WTC11 (cell line): ENCODE results near the gene ZDHHC8. TPM values are rescaled to one million over a fixed set of nuclear protein-coding genes. Genes with fewer than 3 reads are reported as not detected.

Experiments
- ATAC-seq: fragments of 200-7000 bp; cut with Tn5 transposase; 2 replicates; pipeline ENCODE4 v1.10.0; 2021; ENCODE audit warnings: mild to moderate bottlenecking, moderate library complexity
- CTCF ChIA-PET: fragments of 300-600 bp; sonication (Branson Sonifier 250); formaldehyde crosslinking; loops from one replicate; lab custom pipeline; 2021; ENCODE audit warnings: antibody characterized with exemption; lab: Charles Lee
- POLR2A ChIA-PET: fragments of 350-600 bp; sonication (Branson Sonifier 250); formaldehyde crosslinking; loops from one replicate; lab custom pipeline; 2021; ENCODE audit warnings: antibody characterized with exemption; lab: Charles Lee
- DNase-seq: peaks from one replicate; pipeline ENCODE4 v3.0.0; 2021; ENCODE audit warnings: low spot score
- H3K27ac Mint-ChIP-seq: 2 replicates; pipeline ENCODE4 v1.8.0; 2021; ENCODE audit warnings: mixed read lengths
- H3K27me3 Mint-ChIP-seq: 2 replicates; pipeline ENCODE4 v1.8.0; 2021; ENCODE audit warnings: low read depth, mild to moderate bottlenecking, moderate library complexity, mixed read lengths
- H3K36me3 Mint-ChIP-seq: 2 replicates; pipeline ENCODE4 v1.8.0; 2021; ENCODE audit warnings: mixed read lengths
- H3K4me1 Mint-ChIP-seq: 2 replicates; pipeline ENCODE4 v1.8.0; 2022; ENCODE audit warnings: mixed read lengths
- H3K4me3 Mint-ChIP-seq: 2 replicates; pipeline ENCODE4 v1.8.0; 2021; ENCODE audit warnings: mild to moderate bottlenecking, moderate library complexity, mixed read lengths
- H3K9me3 Mint-ChIP-seq: 2 replicates; pipeline ENCODE4 v1.8.0; 2021; ENCODE audit warnings: mixed read lengths
- ATF3 ChIP-seq: sonication (generic); formaldehyde crosslinking; conservative IDR thresholded peaks from 2 replicates; pipeline ENCODE4 v1.8.1; 2022; ENCODE audit warnings: mild to moderate bottlenecking, missing genetic modification reagents
- ATF6 ChIP-seq: sonication (generic); formaldehyde crosslinking; IDR thresholded peaks from 2 replicates; pipeline ENCODE4 v1.8.1; 2023; ENCODE audit warnings: mild to moderate bottlenecking, missing genetic modification reagents
- ELF4 ChIP-seq: sonication (generic); formaldehyde crosslinking; IDR thresholded peaks from 2 replicates; pipeline ENCODE4 v1.8.1; 2022; ENCODE audit warnings: low read depth, mild to moderate bottlenecking, moderate library complexity, missing genetic modification reagents
- FOXP4 ChIP-seq: sonication (generic); formaldehyde crosslinking; IDR thresholded peaks from 2 replicates; pipeline ENCODE4 v1.8.0; 2022; ENCODE audit warnings: mild to moderate bottlenecking, missing genetic modification reagents
- JUN ChIP-seq: sonication (generic); formaldehyde crosslinking; IDR thresholded peaks from 2 replicates; pipeline ENCODE4 v1.8.0; 2023; ENCODE audit warnings: mild to moderate bottlenecking, missing genetic modification reagents
- KAT7 ChIP-seq: sonication (generic); formaldehyde crosslinking; IDR thresholded peaks from 2 replicates; pipeline ENCODE4 v1.8.1; 2023; ENCODE audit warnings: missing genetic modification reagents, mild to moderate bottlenecking, borderline replicate concordance
- NFATC4 ChIP-seq: fragments of 250-450 bp; sonication (Bioruptor Pico); IDR thresholded peaks from 2 replicates; pipeline ENCODE4 v1.9.0; 2021; ENCODE audit warnings: mild to moderate bottlenecking
- SP1 ChIP-seq: sonication (generic); formaldehyde crosslinking; conservative IDR thresholded peaks from 2 replicates; pipeline ENCODE4 v1.8.1; 2022; ENCODE audit warnings: missing genetic modification reagents
- TCF7 ChIP-seq: sonication (generic); formaldehyde crosslinking; IDR thresholded peaks from 2 replicates; pipeline ENCODE4 v1.8.0; 2022; ENCODE audit warnings: mild to moderate bottlenecking, low read depth, missing genetic modification reagents, moderate library complexity
- USF1 ChIP-seq: sonication (generic); formaldehyde crosslinking; IDR thresholded peaks from 2 replicates; pipeline ENCODE4 v1.8.0; 2022; ENCODE audit warnings: mild to moderate bottlenecking, missing genetic modification reagents
- ZNF317 ChIP-seq: sonication (generic); formaldehyde crosslinking; IDR thresholded peaks from 2 replicates; pipeline ENCODE4 v1.8.1; 2023; ENCODE audit warnings: low read depth, mild to moderate bottlenecking, moderate library complexity, missing genetic modification reagents, borderline replicate concordance
- total RNA-seq: library from RNA; stranded (reverse); gene quantifications from 3 replicates; pipeline ENCODE4 v1.2.3, GENCODE V29; 2021

Gene ZDHHC8
- total RNA-seq, 1 experiment from 2014 or later = 79.7 TPM

- Mint-ChIP-seq H3K27ac (no peak overlapping the region), H3K4me1 (0 out of 2 replicates have a peak, but pooled peaks cover 6% of the 10 kb centered on the region), H3K27me3 (no peaks in the 10 kb centered on the region), H3K4me3 (peak overlapping the region; percentile 59), H3K9me3 (no peaks in the 10 kb centered on the region), H3K36me3 (peaks cover 25% of the 10 kb centered on the region)
- ChIA-PET POLR2A (no interaction called here), CTCF (interaction anchor here (0.9 to 2.5 kb wide), 8 partner anchors 24 to 177 kb away, joined by 3 to 13 read pairs (median 4); partner anchors contain the start of gene DGCR8)
- DNase-seq = no peak
- peak; percentile 2 for ATAC-seq
- TF ChIP-seq KAT7 (CRISPR knock-in tag) (no peak), ZNF317 (CRISPR knock-in tag) (no peak), USF1 (CRISPR knock-in tag) (no peak), NFATC4 (CRISPR knock-in tag) (no peak), TCF7 (no peak), JUN (CRISPR knock-in tag) (no peak), FOXP4 (CRISPR knock-in tag) (no peak)
Measured at GRCh38 chr22:20130319-20130718, 1.3 kb upstream of the ZDHHC8 start.

GRCh38 chr22:20130731-20131596, 640 bp upstream of the ZDHHC8 start:
- peak; percentile 77 for DNase-seq
- CTCF ChIA-PET = interaction anchor here (0.6 to 2.5 kb wide), 8 partner anchors 24 to 177 kb away, joined by 3 to 13 read pairs (median 4); partner anchors contain the start of gene DGCR8
- POLR2A ChIA-PET = interaction anchor here (0.5 kb wide), 1 partner anchor 9 kb away, joined by 3 read pairs; no protein-coding TSS in a partner anchor
- peak; percentile 61 for ATAC-seq
- no peaks in the 10 kb centered on the region for H3K27me3 Mint-ChIP-seq
- H3K4me1 Mint-ChIP-seq = 0 out of 2 replicates have a peak, but pooled peaks cover 6% of the 10 kb centered on the region
- H3K4me3 Mint-ChIP-seq = peak overlapping the region; percentile 59
- no peak overlapping the region for H3K27ac Mint-ChIP-seq
- TF ChIP-seq SP1 (peak; percentile 73), ATF6 (CRISPR knock-in tag) (no peak)
- H3K9me3 Mint-ChIP-seq = no peaks in the 10 kb centered on the region
- peaks cover 19% of the 10 kb centered on the region for H3K36me3 Mint-ChIP-seq

GRCh38 chr22:20131859-20132685, 468 bp downstream of the ZDHHC8 start:
- H3K4me3 Mint-ChIP-seq = peak overlapping the region; percentile 62
- ATAC-seq (no peak), DNase-seq (no peak)
- POLR2A ChIA-PET = no interaction called here
- H3K36me3 Mint-ChIP-seq = peaks cover 8% of the 10 kb centered on the region
- no peaks in the 10 kb centered on the region for H3K27me3 Mint-ChIP-seq
- TF ChIP-seq ELF4 (CRISPR knock-in tag) = no peak
- no peak for TF ChIP-seq ATF3 (CRISPR knock-in tag)
- no peaks in the 10 kb centered on the region for H3K9me3 Mint-ChIP-seq
- 0 out of 2 replicates have a peak, but pooled peaks cover 6% of the 10 kb centered on the region for H3K4me1 Mint-ChIP-seq
- no peak overlapping the region for H3K27ac Mint-ChIP-seq
- CTCF ChIA-PET = no interaction called here
